ENCODE data around the gene SCO2.
A peak's percentile ranks its signal among the peaks of the same experiment; 100 is the strongest.

SCO2 gene

GRCh38 chr22:50490531-50491308 is 34.7 kb downstream of the SCO2 start:
- no peak for DNase-seq

GRCh38 chr22:50489363-50490243 is 35.8 kb downstream of the SCO2 start:
- no peak for DNase-seq

- DNase-seq = no peak
Measured at GRCh38 chr22:50488886-50489285, 36.5 kb downstream of the SCO2 start.

GRCh38 chr22:50488006-50488677 is 37.3 kb downstream of the SCO2 start:
- no peak for DNase-seq

GRCh38 chr22:50487290-50488005 is 38.0 kb downstream of the SCO2 start:
- no peak for DNase-seq

- DNase-seq = no peak
Measured at GRCh38 chr22:50486561-50487289, 38.7 kb downstream of the SCO2 start, which contains the start of gene MIOX. MIOX (plus strand) TSS chr22:50486859; CDS start chr22:50486898, 39 bp downstream.

- DNase-seq = no peak
Measured at GRCh38 chr22:50485221-50486131, 39.9 kb downstream of the SCO2 start.

GRCh38 chr22:50483977-50484853 is 41.2 kb downstream of the SCO2 start:
- no peak for DNase-seq

- DNase-seq = no peak
Measured at GRCh38 chr22:50483556-50483955, 41.8 kb downstream of the SCO2 start.

GRCh38 chr22:50483106-50483505 is 42.3 kb downstream of the SCO2 start:
- peak; percentile 22 for DNase-seq

GRCh38 chr22:50482107-50483074 is 43.0 kb downstream of the SCO2 start:
- DNase-seq = peak; percentile 35

- no peak for DNase-seq
Measured at GRCh38 chr22:50481440-50482106, 43.8 kb downstream of the SCO2 start, which contains the start of gene ADM2. ADM2 (plus strand) TSS chr22:50481543; CDS start chr22:50481848, 305 bp downstream.

GRCh38 chr22:50481045-50481439 is 44.4 kb downstream of the SCO2 start:
- no peak for DNase-seq

- no peak for DNase-seq
Measured at GRCh38 chr22:50479721-50480120, 45.7 kb downstream of the SCO2 start.

GRCh38 chr22:50477923-50478322 is 47.5 kb downstream of the SCO2 start:
- DNase-seq = no peak

- peak; percentile 18 for DNase-seq
Measured at GRCh38 chr22:50476868-50477267, 48.5 kb downstream of the SCO2 start.

- no peak for DNase-seq
Measured at GRCh38 chr22:50475652-50476002, 49.8 kb downstream of the SCO2 start.

All from NCI-H2171 (cell line).